Kidney epithelial cell (primary cell): Measurements from ENCODE around the gene GALNS. TPM values are rescaled to one million over a fixed set of nuclear protein-coding genes. Genes with fewer than 3 reads are reported as not detected.

ENCODE experiments used
- DNase-seq: peaks from one replicate; pipeline ENCODE4 v3.0.0-alpha.2; 2010; ENCODE audit warnings: low read depth
- H3K27me3 ChIP-seq: 2 replicates; pipeline ENCODE4 v1.6.0; 2011; ENCODE audit warnings: low read length; ENCODE audit not compliant: control insufficient read depth, insufficient read depth
- H3K36me3 ChIP-seq: 2 replicates; pipeline ENCODE4 v1.5.1; 2011; ENCODE audit warnings: low read length; ENCODE audit not compliant: control insufficient read depth, insufficient read depth
- H3K4me3 ChIP-seq: 2 replicates; pipeline ENCODE4 v1.5.1; 2011; ENCODE audit warnings: low read depth, mild to moderate bottlenecking, control low read depth, low read length
- total RNA-seq: library from RNA; depleted of rRNA; stranded (reverse); fragments of >200 nt; gene quantifications from 2 replicates; pipeline ENCODE4 v1.2.3, GENCODE V29; 2015
- TF ChIP-seq, protein P1 (sequence below): IDR thresholded peaks from 2 replicates; pipeline ENCODE4 v1.5.1; 2011; ENCODE audit warnings: mild to moderate bottlenecking, moderate library complexity, low read length, control low read depth, inconsistent platforms; ENCODE audit not compliant: insufficient read depth, poor library complexity, severe bottlenecking

GALNS gene
- total RNA-seq, 1 donor from 2014 or later = 23.6 TPM

- DNase-seq = peak; percentile 86
- Histone ChIP-seq H3K27me3 (no peaks in the 10 kb centered on the region), H3K36me3 (no peaks in the 10 kb centered on the region), H3K4me3 (peak overlapping the region; percentile 12)
- TF ChIP-seq, protein P1, sequence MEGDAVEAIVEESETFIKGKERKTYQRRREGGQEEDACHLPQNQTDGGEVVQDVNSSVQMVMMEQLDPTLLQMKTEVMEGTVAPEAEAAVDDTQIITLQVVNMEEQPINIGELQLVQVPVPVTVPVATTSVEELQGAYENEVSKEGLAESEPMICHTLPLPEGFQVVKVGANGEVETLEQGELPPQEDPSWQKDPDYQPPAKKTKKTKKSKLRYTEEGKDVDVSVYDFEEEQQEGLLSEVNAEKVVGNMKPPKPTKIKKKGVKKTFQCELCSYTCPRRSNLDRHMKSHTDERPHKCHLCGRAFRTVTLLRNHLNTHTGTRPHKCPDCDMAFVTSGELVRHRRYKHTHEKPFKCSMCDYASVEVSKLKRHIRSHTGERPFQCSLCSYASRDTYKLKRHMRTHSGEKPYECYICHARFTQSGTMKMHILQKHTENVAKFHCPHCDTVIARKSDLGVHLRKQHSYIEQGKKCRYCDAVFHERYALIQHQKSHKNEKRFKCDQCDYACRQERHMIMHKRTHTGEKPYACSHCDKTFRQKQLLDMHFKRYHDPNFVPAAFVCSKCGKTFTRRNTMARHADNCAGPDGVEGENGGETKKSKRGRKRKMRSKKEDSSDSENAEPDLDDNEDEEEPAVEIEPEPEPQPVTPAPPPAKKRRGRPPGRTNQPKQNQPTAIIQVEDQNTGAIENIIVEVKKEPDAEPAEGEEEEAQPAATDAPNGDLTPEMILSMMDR = peak; percentile 4
These were observed 86.1 kb downstream of the GALNS start for GRCh38 chr16:88770461-88771293.

DNA sequence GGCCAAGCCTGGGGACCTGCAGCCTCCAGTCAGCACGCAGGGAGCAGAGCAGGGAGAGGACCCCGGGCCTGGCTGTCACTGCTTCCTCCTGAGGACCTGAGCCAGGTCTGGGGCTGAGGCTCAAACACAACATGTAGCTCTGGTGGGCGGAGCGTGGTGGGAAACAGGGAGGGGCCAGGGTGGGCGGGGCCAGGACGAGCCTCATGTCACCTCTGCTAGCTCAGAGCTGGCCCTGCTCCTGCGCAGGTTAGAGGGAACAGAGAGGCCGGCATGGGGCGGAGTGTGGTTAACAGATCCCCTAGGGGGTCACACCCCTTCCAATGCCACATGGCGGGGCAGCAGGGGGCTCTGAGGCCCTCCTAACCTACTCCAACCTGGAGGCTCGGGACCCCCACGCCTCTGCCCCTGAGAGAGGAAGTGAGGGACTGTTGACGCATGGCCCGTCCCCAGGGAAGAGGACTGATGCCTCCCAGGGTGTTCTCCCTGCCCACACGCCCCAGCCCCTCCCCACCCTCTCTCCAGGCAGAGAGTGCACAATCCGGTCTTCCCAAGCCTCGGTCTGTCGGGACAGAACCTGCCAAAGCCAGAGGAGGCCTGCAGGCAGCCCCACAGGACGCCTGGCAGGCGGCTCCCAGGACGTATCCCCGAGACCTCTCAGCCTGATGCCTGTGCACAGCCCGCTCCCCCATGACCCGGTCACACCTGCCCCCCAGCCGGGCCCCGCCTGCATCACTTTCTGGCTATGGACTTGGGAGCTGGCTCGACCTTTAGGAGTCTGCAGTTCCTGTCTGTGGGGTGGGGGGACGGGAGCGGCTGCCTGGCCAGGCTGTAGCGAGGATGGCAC lies 86.9 kb downstream of the GALNS start:
- Histone ChIP-seq H3K27me3 (no peaks in the 10 kb centered on the region), H3K4me3 (peak overlapping the region; percentile 12), H3K36me3 (no peaks in the 10 kb centered on the region)
- DNase-seq = no peak
- TF ChIP-seq, protein P1 = no peak

- Histone ChIP-seq H3K27me3 (no peaks in the 10 kb centered on the region), H3K4me3 (no peak overlapping the region), H3K36me3 (no peaks in the 10 kb centered on the region)
- TF ChIP-seq, protein P1 = no peak
- no peak for DNase-seq
These were observed 88.5 kb downstream of the GALNS start for GRCh38 chr16:88768071-88768783.

DNA sequence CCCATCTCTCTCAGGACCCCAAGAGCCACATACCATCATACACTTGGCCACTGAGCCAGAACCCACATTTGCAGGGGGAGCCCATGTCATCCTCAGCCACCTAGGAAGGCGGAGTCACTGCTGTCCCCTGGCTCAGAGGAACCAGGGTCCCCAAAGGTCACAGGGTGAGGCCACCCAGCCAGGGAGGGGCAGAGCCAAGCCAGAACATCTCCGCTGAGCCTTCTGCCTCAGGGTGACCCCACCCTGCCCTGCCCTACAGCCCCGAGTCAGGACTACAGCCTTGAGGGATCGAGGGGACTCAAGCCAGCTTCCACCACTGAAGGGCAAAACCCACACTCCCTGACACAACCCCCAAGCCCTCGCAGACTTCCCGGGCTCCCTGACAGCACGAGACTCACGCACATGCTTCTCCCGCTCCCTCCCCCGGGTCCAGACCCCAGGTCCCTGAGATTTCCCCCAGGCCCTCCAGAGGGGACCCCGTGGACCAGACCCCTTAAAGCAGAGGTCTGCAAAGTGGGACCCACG lies 89.1 kb downstream of the GALNS start:
- Histone ChIP-seq H3K36me3 (no peaks in the 10 kb centered on the region), H3K27me3 (no peaks in the 10 kb centered on the region), H3K4me3 (no peak overlapping the region)
- DNase-seq = no peak
- TF ChIP-seq, protein P1 = no peak

DNA sequence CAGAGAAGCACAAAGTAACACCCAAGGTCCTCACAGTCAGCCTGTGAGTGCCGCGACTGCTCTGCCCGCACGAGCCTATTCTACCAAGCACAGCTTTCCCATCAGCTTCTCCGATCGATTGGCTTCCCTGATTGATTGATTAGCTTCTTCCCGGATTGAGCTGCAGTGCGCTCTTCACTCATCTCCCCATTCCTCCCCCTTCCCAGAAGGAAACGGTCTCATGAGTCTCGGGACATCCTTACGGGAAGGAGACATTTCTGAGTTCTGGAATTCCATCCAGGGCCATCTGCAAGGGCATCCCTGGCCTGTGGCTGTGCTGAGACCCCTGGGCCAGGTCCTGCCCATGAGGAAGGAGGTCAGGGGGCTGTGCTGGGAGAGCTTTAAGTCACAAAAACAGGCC lies 89.8 kb downstream of the GALNS start:
- Histone ChIP-seq H3K36me3 (no peaks in the 10 kb centered on the region), H3K4me3 (no peak overlapping the region), H3K27me3 (no peaks in the 10 kb centered on the region)
- no peak for DNase-seq
- TF ChIP-seq, protein P1 = no peak
